Left lung (tissue), 10 donors: Measurements from ENCODE around the gene NMUR2. TPM values are rescaled to one million over a fixed set of nuclear protein-coding genes. Genes with fewer than 3 reads are reported as not detected.

Source experiments
- ATAC-seq: fragments of 200-7000 bp; cut with Tn5 transposase; one replicate; pipeline ENCODE4 v1.9.1; 2020; ENCODE audit warnings: moderate library complexity
- DNase-seq, 4 donors: peaks; one replicate each; pipeline ENCODE4 v3.0.0-alpha.2; 2013 to 2020
- H3K27ac ChIP-seq, 2 donors: fragments of 200-600 bp; sonication (generic) in 1 of 2; one replicate each; pipeline versions ENCODE4 v1.5.0 to v1.8.0; 2020 to 2021
- H3K27me3 ChIP-seq, 2 donors: fragments of 200-600 bp; sonication (generic) in 1 of 2; one replicate each; pipeline versions ENCODE4 v1.5.0 to v1.8.0; 2020 to 2021
- H3K36me3 ChIP-seq, 2 donors: fragments of 200-600 bp; sonication (generic) in 1 of 2; one replicate each; pipeline versions ENCODE4 v1.5.0 to v1.8.0; 2020 to 2021
- H3K4me1 ChIP-seq, 2 donors: fragments of 200-600 bp; one replicate each; pipeline ENCODE4 v1.8.0; 2021
- H3K4me3 ChIP-seq, 2 donors: fragments of 200-600 bp; sonication (generic) in 1 of 2; one replicate each; pipeline versions ENCODE4 v1.5.0 to v1.8.0; 2020 to 2021; ENCODE audit warnings: mild to moderate bottlenecking in 1 of 2
- H3K9me3 ChIP-seq, 2 donors: fragments of 200-600 bp; sonication (generic) in 1 of 2; one replicate each; pipeline versions ENCODE4 v1.5.0 to v1.8.0; 2020 to 2021
- intact Hi-C, 2 donors: fragments of 100-400 bp; cut with DNase I; formaldehyde crosslinking; loops; one replicate each; pipeline versions ENCODE4 v1.11.2 to v1.14.2; 2022
- polyA plus RNA-seq, 6 donors: library from polyadenylated mRNA; unstranded; fragments of 120-200 nt; gene quantifications; one replicate each; pipeline ENCODE4 v1.2.1, GENCODE V29; 2013; ENCODE audit not compliant: insufficient read length in 6 of 6
- total RNA-seq, 2 donors: library from RNA; stranded (reverse); fragmentation: NEBNext Ultra II Directional; extraction: Animal tissue kit (Norgen Biotek cat#: 25700); gene quantifications; one replicate each; pipeline ENCODE4 v1.2.1, GENCODE V29; 2021
- TF ChIP-seq, protein P1 (sequence below), 2 donors: fragments of 200-600 bp; sonication (generic) in 1 of 2; IDR thresholded peaks; one replicate each; pipeline versions ENCODE4 v1.5.0 to v1.8.0; 2021; ENCODE audit warnings: antibody characterized with exemption in 2 of 2
- donor health status: DM: no; HTN: yes; CAD: no.
- donor health status: DM: no; HTN: no; CAD: no.

NMUR2 gene
- total and polyA plus RNA-seq, 8 donors, result 0.25 to 1.3 (median 0.62) TPM

DNA sequence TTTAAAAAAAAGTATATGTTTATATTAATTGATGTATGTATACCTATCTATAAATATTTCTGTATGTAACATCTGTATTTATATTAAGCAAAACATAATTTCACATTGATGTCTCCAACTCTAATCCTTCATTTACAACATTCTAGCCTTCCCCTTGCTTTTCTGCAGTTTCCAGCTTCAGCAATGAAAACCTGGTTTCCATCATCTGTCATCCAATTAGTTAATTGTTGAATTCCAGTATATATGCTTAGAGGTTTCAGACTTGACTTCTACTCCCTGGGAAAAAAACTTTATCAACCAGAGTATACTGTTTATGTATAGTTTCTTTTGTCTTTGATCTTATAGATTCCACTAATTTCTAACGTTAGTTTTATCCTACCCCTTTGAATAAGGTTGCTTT is 38.4 kb downstream of the NMUR2 start:
- no peaks in the 10 kb centered on the region for H3K36me3 ChIP-seq
- H3K9me3 ChIP-seq, result no peaks in the 10 kb centered on the region
- DNase-seq, result peak in 1 of 4 donors; percentile 11
- no peaks in the 10 kb centered on the region for H3K27me3 ChIP-seq
- no peak for ATAC-seq
- no peak overlapping the region for H3K4me3 ChIP-seq
- H3K4me1 ChIP-seq, result no peaks in the 10 kb centered on the region
- TF ChIP-seq, protein P1, sequence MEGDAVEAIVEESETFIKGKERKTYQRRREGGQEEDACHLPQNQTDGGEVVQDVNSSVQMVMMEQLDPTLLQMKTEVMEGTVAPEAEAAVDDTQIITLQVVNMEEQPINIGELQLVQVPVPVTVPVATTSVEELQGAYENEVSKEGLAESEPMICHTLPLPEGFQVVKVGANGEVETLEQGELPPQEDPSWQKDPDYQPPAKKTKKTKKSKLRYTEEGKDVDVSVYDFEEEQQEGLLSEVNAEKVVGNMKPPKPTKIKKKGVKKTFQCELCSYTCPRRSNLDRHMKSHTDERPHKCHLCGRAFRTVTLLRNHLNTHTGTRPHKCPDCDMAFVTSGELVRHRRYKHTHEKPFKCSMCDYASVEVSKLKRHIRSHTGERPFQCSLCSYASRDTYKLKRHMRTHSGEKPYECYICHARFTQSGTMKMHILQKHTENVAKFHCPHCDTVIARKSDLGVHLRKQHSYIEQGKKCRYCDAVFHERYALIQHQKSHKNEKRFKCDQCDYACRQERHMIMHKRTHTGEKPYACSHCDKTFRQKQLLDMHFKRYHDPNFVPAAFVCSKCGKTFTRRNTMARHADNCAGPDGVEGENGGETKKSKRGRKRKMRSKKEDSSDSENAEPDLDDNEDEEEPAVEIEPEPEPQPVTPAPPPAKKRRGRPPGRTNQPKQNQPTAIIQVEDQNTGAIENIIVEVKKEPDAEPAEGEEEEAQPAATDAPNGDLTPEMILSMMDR (IDR thresholded peaks at IDR 0.05), result no peak
- no peak overlapping the region for H3K27ac ChIP-seq
- intact Hi-C loops, result no loop called here

DNA sequence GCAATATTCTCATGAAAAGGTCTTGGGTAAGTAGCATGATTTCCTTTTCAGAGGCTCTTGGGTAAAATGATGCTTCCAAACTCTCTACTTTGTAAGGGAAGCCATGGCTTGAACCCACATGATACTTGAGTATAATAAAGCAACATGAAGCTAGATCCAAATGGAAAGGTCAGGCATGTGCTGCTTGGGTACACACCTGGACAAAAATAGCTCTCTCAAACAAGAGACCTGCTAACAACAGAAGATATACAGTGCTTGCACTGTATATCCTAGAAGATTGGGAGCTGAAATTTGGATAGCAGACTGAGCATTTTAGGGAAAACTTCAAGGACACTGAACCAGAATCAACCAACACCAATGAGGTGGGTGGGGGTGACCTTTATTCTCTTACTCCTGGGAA is 40.2 kb downstream of the NMUR2 start:
- H3K4me3 ChIP-seq, result no peak overlapping the region
- DNase-seq, result no peak
- TF ChIP-seq, protein P1 (IDR thresholded peaks at IDR 0.05), result no peak
- H3K27ac ChIP-seq, result no peak overlapping the region
- H3K27me3 ChIP-seq, result no peaks in the 10 kb centered on the region
- no peaks in the 10 kb centered on the region for H3K4me1 ChIP-seq
- H3K36me3 ChIP-seq, result no peaks in the 10 kb centered on the region
- no peaks in the 10 kb centered on the region for H3K9me3 ChIP-seq
- ATAC-seq, result no peak
- intact Hi-C loops, result no loop called here

DNA sequence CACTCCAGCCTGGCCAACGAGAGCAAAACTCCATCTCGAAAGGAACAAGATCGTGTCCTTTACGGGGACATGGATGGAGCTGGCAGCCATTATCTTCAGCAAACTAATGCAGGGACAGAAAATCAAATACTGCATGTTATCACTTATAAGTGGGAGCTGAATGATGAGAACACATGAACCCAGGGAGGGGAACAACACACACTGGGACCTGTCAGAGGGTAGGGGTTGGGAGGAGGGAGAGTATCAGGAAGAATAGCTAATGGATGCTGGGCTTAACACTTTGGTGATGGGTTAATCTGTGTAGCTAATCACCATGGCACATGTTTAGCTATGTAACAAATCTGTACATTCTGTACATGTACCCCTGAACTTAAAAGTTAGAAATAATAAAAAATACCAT is 40.9 kb downstream of the NMUR2 start:
- intact Hi-C loops, result no loop called here
- H3K4me1 ChIP-seq, result no peaks in the 10 kb centered on the region

DNA sequence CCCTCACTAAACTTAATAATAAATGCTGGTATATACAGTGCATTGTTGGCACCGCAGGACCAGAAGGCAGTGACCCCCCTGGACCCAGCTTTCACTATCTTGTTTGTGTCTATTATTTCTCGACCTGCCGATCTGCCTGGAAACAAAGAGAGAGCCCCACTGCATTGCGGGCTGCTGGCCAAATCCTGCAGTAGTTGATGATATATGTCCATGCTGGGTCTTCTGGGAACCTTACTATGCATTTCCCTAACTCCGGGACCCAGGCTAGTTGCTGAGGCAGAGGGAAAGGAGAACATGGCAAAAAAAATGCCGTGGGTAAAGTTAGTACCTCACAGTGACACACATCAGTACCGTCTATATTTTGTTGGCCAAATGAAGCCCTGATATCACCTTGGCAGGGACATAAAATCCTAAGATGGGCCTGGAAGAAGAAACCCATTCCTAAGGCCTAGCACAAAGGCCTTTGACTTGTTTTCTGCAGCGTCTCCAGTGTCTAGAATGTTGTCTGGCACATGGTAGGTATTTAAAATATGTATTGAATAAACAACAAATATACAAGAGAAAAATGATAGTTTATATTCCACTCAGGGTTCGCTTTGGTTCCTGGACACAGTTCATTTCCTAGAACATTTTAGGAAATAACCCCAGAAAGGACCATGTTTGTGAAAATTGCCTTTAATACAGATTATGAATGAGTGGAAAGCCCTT is 46.1 kb downstream of the NMUR2 start:
- no peaks in the 10 kb centered on the region for H3K4me1 ChIP-seq
- ATAC-seq, result no peak
- no peak overlapping the region for H3K27ac ChIP-seq
- TF ChIP-seq, protein P1 (IDR thresholded peaks at IDR 0.05), result no peak
- no peaks in the 10 kb centered on the region for H3K9me3 ChIP-seq
- intact Hi-C loops, result no loop called here
- H3K27me3 ChIP-seq, result no peaks in the 10 kb centered on the region
- no peaks in the 10 kb centered on the region for H3K36me3 ChIP-seq
- DNase-seq, result peak in 1 of 4 donors; percentile 4
- no peak overlapping the region for H3K4me3 ChIP-seq

More for the DNA sequence above, 40.9 kb downstream of the NMUR2 start:
- no peak for ATAC-seq
- Histone ChIP-seq H3K4me3 (no peak overlapping the region), H3K27me3 (no peaks in the 10 kb centered on the region), H3K9me3 (no peaks in the 10 kb centered on the region), H3K27ac (no peak overlapping the region), H3K36me3 (no peaks in the 10 kb centered on the region)
- DNase-seq, result no peak
- TF ChIP-seq, protein P1 (IDR thresholded peaks at IDR 0.05), result no peak

DNA sequence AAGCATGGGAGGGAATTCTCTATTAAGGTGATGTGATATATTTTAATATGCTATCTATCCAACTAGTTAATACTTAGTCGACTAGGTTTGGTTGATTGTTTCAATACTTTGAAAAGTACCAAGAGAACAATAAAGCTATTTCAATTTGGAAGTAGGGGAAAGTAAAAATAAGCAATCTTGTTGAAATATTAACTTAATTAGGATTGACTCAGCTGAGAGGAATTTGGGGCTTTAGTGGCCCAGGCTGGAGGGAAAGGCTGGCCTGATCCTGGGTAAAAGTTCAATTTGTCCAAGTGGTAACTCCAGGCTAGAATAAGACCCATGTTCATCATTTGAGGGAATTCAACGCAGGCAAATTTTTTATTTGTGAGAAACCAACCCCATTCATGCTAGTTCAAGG is 48.6 kb downstream of the NMUR2 start:
- intact Hi-C loops, result no loop called here
- Histone ChIP-seq H3K4me3 (no peak overlapping the region), H3K4me1 (no peaks in the 10 kb centered on the region), H3K27me3 (no peaks in the 10 kb centered on the region), H3K27ac (no peak overlapping the region), H3K36me3 (no peaks in the 10 kb centered on the region), H3K9me3 (no peaks in the 10 kb centered on the region)
- DNase-seq (no peak), ATAC-seq (no peak)
- TF ChIP-seq, protein P1 (IDR thresholded peaks at IDR 0.05), result no peak
